NCI-H2227 (cell line): Measurements from ENCODE around the gene POLQ.
"Not testable (repeated sequence)": the region's sequence is repeated elsewhere in the genome, so short reads cannot be mapped to it uniquely, and the experiment has no call there.

Experiments used
- DNase-seq: peaks from one replicate; lab custom pipeline; 2025; ENCODE audit not compliant: unreplicated experiment; lab: John Stamatoyannopoulos, UW

POLQ gene

GRCh38 chr3:121545574-121546455 is at the start of gene POLQ:
TSS of gene POLQ (minus strand) at chr3:121545988. CDS start at chr3:121545877, 111 bp downstream.
- peak; percentile 92 for DNase-seq

- DNase-seq = no peak
These were observed 49.1 kb upstream of the POLQ start for GRCh38 chr3:121594850-121595249.

- not testable (repeated sequence) for DNase-seq
These were observed 48.0 kb upstream of the POLQ start for GRCh38 chr3:121593806-121594205.

- DNase-seq = no peak
These were observed 47.3 kb upstream of the POLQ start, which contains the start of gene FBXO40 for GRCh38 chr3:121592856-121593702. TSS of gene FBXO40 (plus strand) at chr3:121593379. CDS start at chr3:121620576, 27,197 bp downstream.

- no peak for DNase-seq
These were observed 38.6 kb upstream of the POLQ start for GRCh38 chr3:121584418-121584817.

- no peak for DNase-seq
These were observed 35.9 kb upstream of the POLQ start for GRCh38 chr3:121581691-121582090.

- DNase-seq = no peak
These were observed 28.7 kb upstream of the POLQ start for GRCh38 chr3:121574449-121574848.

GRCh38 chr3:121567649-121568048 is 21.9 kb upstream of the POLQ start, which contains the start of gene ARGFX:
TSS of gene ARGFX (plus strand) at chr3:121567949. CDS start at chr3:121570714, 2,765 bp downstream.
- DNase-seq = no peak

- DNase-seq = no peak
These were observed 21.0 kb upstream of the POLQ start for GRCh38 chr3:121566773-121567172.

GRCh38 chr3:121562148-121562547 is 16.4 kb upstream of the POLQ start:
- no peak for DNase-seq

- DNase-seq = no peak
These were observed 11.7 kb upstream of the POLQ start for GRCh38 chr3:121557426-121557934.

GRCh38 chr3:121552797-121553196 is 7.0 kb upstream of the POLQ start:
- DNase-seq = no peak

GRCh38 chr3:121552379-121552778 is 6.6 kb upstream of the POLQ start:
- no peak for DNase-seq

- peak; percentile 4 for DNase-seq
These were observed 677 bp downstream of the POLQ start for GRCh38 chr3:121545049-121545573.

GRCh38 chr3:121542924-121543323 is 2.9 kb downstream of the POLQ start:
- no peak for DNase-seq

GRCh38 chr3:121531269-121531668 is 14.5 kb downstream of the POLQ start:
- DNase-seq = no peak

- DNase-seq = no peak
These were observed 16.5 kb downstream of the POLQ start for GRCh38 chr3:121529308-121529707.

- DNase-seq = no peak
These were observed 25.3 kb downstream of the POLQ start for GRCh38 chr3:121520510-121520909.

- no peak for DNase-seq
These were observed 27.7 kb downstream of the POLQ start for GRCh38 chr3:121517953-121518655.

- DNase-seq = no peak
These were observed 29.9 kb downstream of the POLQ start for GRCh38 chr3:121515862-121516261.

GRCh38 chr3:121515313-121515712 is 30.5 kb downstream of the POLQ start:
- no peak for DNase-seq
